Neural cell (in vitro differentiated cells): ENCODE results near the gene GLRX2. TPM values are rescaled to one million over a fixed set of nuclear protein-coding genes. Genes with fewer than 3 reads are reported as not detected.

Experiments used
- H2AFZ ChIP-seq: fragments of 200-600, 300-800 bp; sonication (generic), shearing (Covaris generic); 2 replicates; pipeline ENCODE4 v1.6.0; 2014; ENCODE audit warnings: low read depth, mild to moderate bottlenecking, antibody characterized with exemption, low read length, moderate library complexity
- H3F3A ChIP-seq: fragments of 200-600 bp; shearing (Covaris generic); 2 replicates; pipeline ENCODE4 v1.6.1; 2016; ENCODE audit warnings: mild to moderate bottlenecking, moderate library complexity, mixed read lengths, antibody characterized with exemption, low read length; ENCODE audit not compliant: insufficient read depth, poor library complexity, severe bottlenecking
- H3K27ac ChIP-seq: fragments of 200-600, 300-800 bp; sonication (generic), shearing (Covaris generic); 2 replicates; pipeline ENCODE4 v1.5.1; 2014; ENCODE audit warnings: mild to moderate bottlenecking, low read length, moderate library complexity
- H3K27me3 ChIP-seq: fragments of 300-800, 200-600 bp; sonication (generic), shearing (Covaris generic); 2 replicates; pipeline ENCODE4 v1.6.0; 2014; ENCODE audit warnings: mild to moderate bottlenecking, low read depth, low read length, moderate library complexity; ENCODE audit not compliant: insufficient read depth
- H3K36me3 ChIP-seq: fragments of 300-800, 200-600 bp; sonication (generic), shearing (Covaris generic); 2 replicates; pipeline ENCODE4 v1.5.1; 2014; ENCODE audit warnings: mild to moderate bottlenecking, antibody characterized with exemption, low read length, moderate library complexity; ENCODE audit not compliant: insufficient read depth
- H3K4me2 ChIP-seq: fragments of 300-800, 200-600 bp; sonication (generic), shearing (Covaris generic); 2 replicates; pipeline ENCODE4 v1.6.0; 2014; ENCODE audit warnings: mild to moderate bottlenecking, low read length
- H3K4me3 ChIP-seq: fragments of 300-800, 200-600 bp; sonication (generic), shearing (Covaris generic); 2 replicates; pipeline ENCODE4 v1.5.1; 2014; ENCODE audit warnings: mild to moderate bottlenecking, low read length, moderate library complexity
- H3K79me2 ChIP-seq: fragments of 200-600 bp; shearing (Covaris generic); replicated peaks from 2 replicates; pipeline ENCODE4 v1.6.0; 2014; ENCODE audit warnings: mild to moderate bottlenecking, low read length, moderate library complexity; ENCODE audit not compliant: insufficient read depth
- H3K9ac ChIP-seq: fragments of 300-800, 200-600 bp; sonication (generic), shearing (Covaris generic); 2 replicates; pipeline ENCODE4 v1.6.1; 2016; ENCODE audit warnings: mild to moderate bottlenecking, low read length, mixed read lengths
- H3K9me2 ChIP-seq: fragments of 200-600 bp; shearing (Covaris generic); 2 replicates; pipeline ENCODE4 v1.6.1; 2016; ENCODE audit warnings: mild to moderate bottlenecking, low read length, mixed read lengths; ENCODE audit not compliant: insufficient read depth
- H3K9me3 ChIP-seq: fragments of 200-600, 300-800 bp; sonication (generic), shearing (Covaris generic); 2 replicates; pipeline ENCODE4 v1.6.1; 2016; ENCODE audit warnings: mild to moderate bottlenecking, mixed run types, low read length, moderate library complexity, mixed read lengths
- H4K20me1 ChIP-seq: fragments of 200-600 bp; shearing (Covaris generic); 2 replicates; pipeline ENCODE4 v1.6.1; 2016; ENCODE audit warnings: mild to moderate bottlenecking, mixed run types; ENCODE audit not compliant: insufficient read depth
- CTCF ChIP-seq: fragments of 450-650 bp; IDR thresholded peaks from 2 replicates; pipeline ENCODE4 v1.5.1; 2014; ENCODE audit warnings: antibody characterized with exemption, mild to moderate bottlenecking, moderate library complexity; ENCODE audit not compliant: poor library complexity, severe bottlenecking
- EP300 ChIP-seq: fragments of 450-650 bp; conservative IDR thresholded peaks from 2 replicates; pipeline ENCODE4 v1.6.1; 2014; ENCODE audit warnings: antibody characterized with exemption, mild to moderate bottlenecking, moderate library complexity; ENCODE audit not compliant: poor library complexity, severe bottlenecking
- EZH2 ChIP-seq: fragments of 200-600, 300-800 bp; shearing (Covaris generic), sonication (generic); IDR thresholded peaks from 2 replicates; pipeline ENCODE4 v1.6.1; 2014; ENCODE audit warnings: antibody characterized with exemption, low read length, borderline replicate concordance, mild to moderate bottlenecking; ENCODE audit not compliant: insufficient read depth, poor library complexity, severe bottlenecking
- MXI1 ChIP-seq: fragments of 450-650 bp; conservative IDR thresholded peaks from 2 replicates; pipeline ENCODE4 v1.6.1; 2014; ENCODE audit warnings: antibody characterized with exemption, mild to moderate bottlenecking; ENCODE audit not compliant: poor library complexity, severe bottlenecking
- POLR2AphosphoS5 ChIP-seq: IDR thresholded peaks from 2 replicates; pipeline ENCODE4 v1.6.1; 2012
- RAD21 ChIP-seq: fragments of 450-650 bp; conservative IDR thresholded peaks from 2 replicates; pipeline ENCODE4 v1.6.1; 2014; ENCODE audit warnings: antibody characterized with exemption, mild to moderate bottlenecking, moderate library complexity
- REST ChIP-seq: IDR thresholded peaks from 2 replicates; pipeline ENCODE4 v1.6.1; 2012; ENCODE audit warnings: borderline replicate concordance
- SMC3 ChIP-seq: fragments of 450-650 bp; conservative IDR thresholded peaks from 2 replicates; pipeline ENCODE4 v1.6.1; 2014; ENCODE audit warnings: antibody characterized with exemption, mild to moderate bottlenecking, moderate library complexity; ENCODE audit not compliant: poor library complexity
- TAF1 ChIP-seq: IDR thresholded peaks from 2 replicates; pipeline ENCODE4 v1.6.1; 2012; ENCODE audit warnings: low read depth
- polyA plus RNA-seq: library from polyadenylated mRNA; depleted of rRNA; stranded (reverse); fragments of >200 nt; gene quantifications from 2 replicates; pipeline ENCODE4 v1.2.3, GENCODE V29; 2014

The GLRX2 gene
- polyA plus RNA-seq, 1 donor from 2014 or later = 6.6 TPM

DNA sequence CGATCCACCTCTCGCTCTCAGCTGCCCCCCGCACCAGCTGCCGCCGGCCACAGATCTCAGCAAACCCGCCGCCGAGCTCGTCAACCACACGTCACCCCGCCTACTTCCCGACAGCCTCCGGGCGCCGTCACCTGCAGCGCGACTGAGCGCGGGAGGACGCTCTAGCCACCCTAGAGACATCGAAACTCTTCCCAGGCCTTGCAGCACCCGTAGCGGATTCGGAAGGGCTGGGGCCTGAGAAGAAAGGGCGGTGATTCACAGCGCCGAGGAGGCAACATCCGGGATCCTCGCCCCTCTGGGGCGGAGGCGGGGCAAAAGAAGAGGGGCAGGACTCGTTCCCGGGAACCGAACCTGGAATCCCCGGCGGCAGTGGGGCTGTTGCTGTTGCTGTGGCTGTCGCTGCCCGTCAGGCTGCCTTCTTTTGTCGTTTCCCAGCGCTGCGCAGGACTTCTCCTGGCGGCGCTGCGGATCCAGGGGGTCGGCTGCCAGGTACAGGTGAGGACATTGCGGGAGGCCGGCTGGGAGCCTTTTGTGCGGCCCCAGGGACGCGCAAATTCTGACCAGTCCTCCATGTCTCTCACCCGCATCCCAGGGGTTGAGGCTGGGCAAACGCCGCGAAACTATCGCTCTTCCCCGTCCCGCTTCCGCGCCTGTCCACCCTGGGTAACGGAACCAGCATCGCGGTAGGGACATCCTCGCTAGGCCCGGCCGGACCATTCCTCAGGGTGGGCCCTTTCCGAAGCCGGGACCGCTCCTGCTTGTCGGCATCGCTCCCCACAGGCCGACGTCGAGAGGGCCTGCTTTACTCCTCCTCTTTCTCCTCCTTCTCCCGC lies 45.7 kb downstream of the GLRX2 start, which contains the start of the genes RO60 and UCHL5:
Gene RO60 (plus strand): TSS at position 331 of the 833 bp plus-strand sequence. CDS start 9,443 bp downstream, outside the sequence.
Gene UCHL5 (minus strand): TSS at position 79 of the 833 bp plus-strand sequence. CDS start 100 bp downstream, outside the sequence.
- peaks cover 8% of the 10 kb centered on the region for H3F3A ChIP-seq
- H3K4me3 ChIP-seq = peak within 1 kb of the TSS; percentile 88
- peak within 1 kb of the TSS; percentile 97 for H3K4me2 ChIP-seq
- no peaks in the 10 kb centered on the region for H3K36me3 ChIP-seq
- H3K79me2 ChIP-seq = peaks cover 73% of the 10 kb centered on the region
- no peaks in the 10 kb centered on the region for H3K27me3 ChIP-seq
- TF ChIP-seq TAF1 = peak; percentile 69
- peak; percentile 92 for TF ChIP-seq POLR2AphosphoS5
- peak; percentile 32 for TF ChIP-seq SMC3
- peak; percentile 36 for TF ChIP-seq CTCF
- peak; percentile 86 for TF ChIP-seq EP300
- no peak for TF ChIP-seq EZH2
- peak; percentile 79 for TF ChIP-seq MXI1
- TF ChIP-seq RAD21 = peak; percentile 35
- peak; percentile 50 for TF ChIP-seq REST
- peak within 1 kb of the TSS; percentile 98 for H3K27ac ChIP-seq
- H4K20me1 ChIP-seq = no peaks in the 10 kb centered on the region
- peak within 1 kb of the TSS; percentile 85 for H2AFZ ChIP-seq
- peak within 1 kb of the TSS; percentile 98 for H3K9ac ChIP-seq
- no peaks in the 10 kb centered on the region for H3K9me2 ChIP-seq
- no peaks in the 10 kb centered on the region for H3K9me3 ChIP-seq

DNA sequence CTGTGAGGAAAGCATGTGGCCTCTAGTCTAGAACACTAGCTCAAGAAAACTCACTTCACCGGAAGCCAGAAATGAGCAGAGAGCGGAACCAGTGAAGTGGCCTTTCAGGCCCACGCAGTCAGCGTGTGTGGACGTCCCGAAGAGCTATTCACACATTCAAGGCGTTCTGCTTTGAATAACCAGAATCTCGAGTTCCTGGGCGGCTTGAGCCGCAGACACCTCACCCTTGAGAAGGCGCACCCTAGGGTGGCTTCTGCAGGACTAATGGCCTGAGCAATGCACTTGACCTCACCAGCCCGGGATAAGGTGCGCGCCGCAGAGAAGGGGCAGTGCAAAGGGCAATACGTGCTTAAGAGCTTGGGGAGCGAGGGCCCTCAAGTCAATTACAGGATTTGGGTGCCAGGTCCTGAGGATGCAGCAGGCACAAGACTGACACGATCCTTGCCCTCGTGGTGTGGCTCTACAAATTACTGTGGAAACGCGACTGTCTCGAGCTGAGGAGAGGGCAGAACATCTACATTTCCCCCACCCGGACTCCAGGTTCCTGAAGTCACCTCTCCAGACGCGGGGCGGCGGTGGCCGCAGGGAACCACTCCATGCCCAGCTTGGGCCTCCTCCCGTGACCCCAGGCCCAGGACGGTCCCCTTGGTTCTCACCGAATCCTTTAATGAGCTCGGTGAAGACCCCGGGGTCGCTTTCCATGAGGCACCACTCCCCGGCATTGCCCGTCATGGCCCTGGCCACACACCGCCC lies 46.5 kb downstream of the GLRX2 start:
- no peaks in the 10 kb centered on the region for H3K9me3 ChIP-seq
- no peaks in the 10 kb centered on the region for H3K27me3 ChIP-seq
- peaks cover 68% of the 10 kb centered on the region for H3K79me2 ChIP-seq
- H3F3A ChIP-seq = peaks cover 8% of the 10 kb centered on the region
- H3K9me2 ChIP-seq = no peaks in the 10 kb centered on the region
- H2AFZ ChIP-seq = peak overlapping the region; percentile 79
- no peak for TF ChIP-seq REST
- peak overlapping the region; percentile 98 for H3K9ac ChIP-seq
- H4K20me1 ChIP-seq = no peaks in the 10 kb centered on the region
- H3K4me2 ChIP-seq = peak overlapping the region; percentile 59
- H3K36me3 ChIP-seq = no peaks in the 10 kb centered on the region
- H3K4me3 ChIP-seq = peak overlapping the region; percentile 88
- H3K27ac ChIP-seq = peak overlapping the region; percentile 98
